HepG2 (cell line): ENCODE measurements around the gene ATP5PF.

Experiments used
- GTF3A ChIP-seq: sonication (generic); formaldehyde crosslinking; conservative IDR thresholded peaks from 2 replicates; pipeline ENCODE4 v1.4.0; 2020; ENCODE audit warnings: mild to moderate bottlenecking, missing genetic modification reagents
- HMGXB4 ChIP-seq, 2 experiments: sonication (generic) in 1 of 2; formaldehyde crosslinking in 1 of 2; IDR thresholded peaks; 2 replicates each; pipeline versions ENCODE4 v1.4.0 to v1.6.1; 2018 to 2020; ENCODE audit warnings: missing genetic modification reagents in 2 of 2, borderline replicate concordance in 1 of 2, low read depth in 1 of 2, mild to moderate bottlenecking in 1 of 2, missing biosample characterization in 1 of 2
- JDP2 ChIP-seq: sonication (generic); formaldehyde crosslinking; IDR thresholded peaks from 2 replicates; pipeline ENCODE4 v1.8.1; 2022; ENCODE audit warnings: missing genetic modification reagents, borderline replicate concordance
- KAT7 ChIP-seq: IDR thresholded peaks from 2 replicates; pipeline ENCODE4 v1.6.1; 2018; ENCODE audit warnings: borderline replicate concordance, missing compliant biosample characterization
- NFE2L1 ChIP-seq: sonication (generic); formaldehyde crosslinking; IDR thresholded peaks from 2 replicates; pipeline ENCODE4 v1.4.0; 2020; ENCODE audit warnings: missing genetic modification reagents, mild to moderate bottlenecking, borderline replicate concordance
- POLR2A ChIP-seq, 2 experiments: IDR thresholded peaks; 2 replicates each; pipeline ENCODE4 v1.6.1; 2011; ENCODE audit warnings: low read depth in 2 of 2, low read length in 2 of 2, mild to moderate bottlenecking in 1 of 2, moderate library complexity in 1 of 2; ENCODE audit not compliant: insufficient read depth in 1 of 2
- REPIN1 ChIP-seq: sonication (generic); formaldehyde crosslinking; IDR thresholded peaks from 2 replicates; pipeline ENCODE4 v1.8.0; 2022; ENCODE audit warnings: missing genetic modification reagents, low read depth, mild to moderate bottlenecking, borderline replicate concordance
- RXRA ChIP-seq: sonication (generic); formaldehyde crosslinking; IDR thresholded peaks from 2 replicates; pipeline ENCODE4 v1.5.1; 2020; ENCODE audit warnings: missing genetic modification reagents
- ZBTB26 ChIP-seq: IDR thresholded peaks from 2 replicates; pipeline ENCODE4 v1.6.1; 2016; ENCODE audit warnings: missing compliant biosample characterization, missing genetic modification reagents, borderline replicate concordance
- ZNF263 ChIP-seq: sonication (generic); formaldehyde crosslinking; IDR thresholded peaks from 2 replicates; pipeline ENCODE4 v1.4.0; 2020; ENCODE audit warnings: missing genetic modification reagents
- ZNF44 ChIP-seq: sonication (generic); formaldehyde crosslinking; IDR thresholded peaks from 2 replicates; pipeline ENCODE4 v1.5.1; 2020; ENCODE audit warnings: mild to moderate bottlenecking, missing genetic modification reagents
- ZNF513 ChIP-seq: sonication (generic); formaldehyde crosslinking; conservative IDR thresholded peaks from 2 replicates; pipeline ENCODE4 v1.5.0; 2020; ENCODE audit warnings: missing genetic modification reagents
- ZNF790 ChIP-seq: sonication (generic); formaldehyde crosslinking; IDR thresholded peaks from 2 replicates; pipeline ENCODE4 v1.8.0; 2022; ENCODE audit warnings: missing genetic modification reagents, mild to moderate bottlenecking, borderline replicate concordance
- TF ChIP-seq, protein P1 (sequence below): sonication (generic); formaldehyde crosslinking; IDR thresholded peaks from 2 replicates; pipeline ENCODE4 v1.8.1; 2022; ENCODE audit warnings: mild to moderate bottlenecking, missing genetic modification reagents

GRCh38 chr21:25750085-25750484, 15.4 kb upstream of the ATP5PF start:
- no peak for TF ChIP-seq REPIN1 (CRISPR knock-in tag)
- no peak for TF ChIP-seq POLR2A (IDR thresholded peaks at IDR 0.05; ENCODE audit: insufficient read depth in 1 of 2, low read depth in 2 of 2, low read length in 2 of 2)
- TF ChIP-seq ZNF263 (CRISPR knock-in tag), result no peak
- TF ChIP-seq NFE2L1 (CRISPR knock-in tag), result no peak
- no peak for TF ChIP-seq ZBTB26 (CRISPR knock-in tag)
- no peak for TF ChIP-seq GTF3A (CRISPR knock-in tag)
- no peak for TF ChIP-seq ZNF44 (CRISPR knock-in tag)
- no peak for TF ChIP-seq JDP2 (CRISPR knock-in tag)
- no peak for TF ChIP-seq HMGXB4 (CRISPR knock-in tag; IDR thresholded peaks at IDR 0.05; ENCODE audit: borderline replicate concordance in 1 of 2, low read depth in 1 of 2)
- TF ChIP-seq ZNF513 (CRISPR knock-in tag), result no peak
- no peak for TF ChIP-seq RXRA (CRISPR knock-in tag)
- TF ChIP-seq KAT7 (CRISPR knock-in tag), result no peak
- TF ChIP-seq, protein P1, sequence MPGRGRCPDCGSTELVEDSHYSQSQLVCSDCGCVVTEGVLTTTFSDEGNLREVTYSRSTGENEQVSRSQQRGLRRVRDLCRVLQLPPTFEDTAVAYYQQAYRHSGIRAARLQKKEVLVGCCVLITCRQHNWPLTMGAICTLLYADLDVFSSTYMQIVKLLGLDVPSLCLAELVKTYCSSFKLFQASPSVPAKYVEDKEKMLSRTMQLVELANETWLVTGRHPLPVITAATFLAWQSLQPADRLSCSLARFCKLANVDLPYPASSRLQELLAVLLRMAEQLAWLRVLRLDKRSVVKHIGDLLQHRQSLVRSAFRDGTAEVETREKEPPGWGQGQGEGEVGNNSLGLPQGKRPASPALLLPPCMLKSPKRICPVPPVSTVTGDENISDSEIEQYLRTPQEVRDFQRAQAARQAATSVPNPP, result no peak
- no peak for TF ChIP-seq ZNF790 (CRISPR knock-in tag)
